Muscle layer of colon (tissue), 2 donors: ENCODE data around the gene MCTP2.

Source experiments
- H3K27ac ChIP-seq: one replicate; pipeline ENCODE4 v1.7.0; 2013; ENCODE audit warnings: low read depth, mild to moderate bottlenecking, low read length, moderate library complexity
- H3K27me3 ChIP-seq, 2 donors: one replicate each; pipeline ENCODE4 v1.7.0; 2013; ENCODE audit warnings: low read length in 2 of 2, mild to moderate bottlenecking in 2 of 2; ENCODE audit not compliant: insufficient read depth in 2 of 2, control insufficient read depth in 1 of 2
- H3K36me3 ChIP-seq: one replicate; pipeline ENCODE4 v1.7.0; 2013; ENCODE audit warnings: mild to moderate bottlenecking, low read length; ENCODE audit not compliant: insufficient read depth
- H3K4me1 ChIP-seq: one replicate; pipeline ENCODE4 v1.7.0; 2013; ENCODE audit warnings: mild to moderate bottlenecking, low read length; ENCODE audit not compliant: insufficient read depth
- H3K4me3 ChIP-seq, 2 donors: one replicate each; pipeline ENCODE4 v1.7.0; 2013; ENCODE audit warnings: low read length in 2 of 2, low read depth in 1 of 2, mild to moderate bottlenecking in 1 of 2, moderate library complexity in 1 of 2
- H3K9ac ChIP-seq: one replicate; pipeline ENCODE4 v1.7.0; 2013; ENCODE audit warnings: low read length
- H3K9me3 ChIP-seq: one replicate; pipeline ENCODE4 v1.7.0; 2013; ENCODE audit warnings: mild to moderate bottlenecking, low read length
- donor health status: abdominal sarcoma.
- donor health status: Adenocarcinoma of cecum.

Gene MCTP2

DNA sequence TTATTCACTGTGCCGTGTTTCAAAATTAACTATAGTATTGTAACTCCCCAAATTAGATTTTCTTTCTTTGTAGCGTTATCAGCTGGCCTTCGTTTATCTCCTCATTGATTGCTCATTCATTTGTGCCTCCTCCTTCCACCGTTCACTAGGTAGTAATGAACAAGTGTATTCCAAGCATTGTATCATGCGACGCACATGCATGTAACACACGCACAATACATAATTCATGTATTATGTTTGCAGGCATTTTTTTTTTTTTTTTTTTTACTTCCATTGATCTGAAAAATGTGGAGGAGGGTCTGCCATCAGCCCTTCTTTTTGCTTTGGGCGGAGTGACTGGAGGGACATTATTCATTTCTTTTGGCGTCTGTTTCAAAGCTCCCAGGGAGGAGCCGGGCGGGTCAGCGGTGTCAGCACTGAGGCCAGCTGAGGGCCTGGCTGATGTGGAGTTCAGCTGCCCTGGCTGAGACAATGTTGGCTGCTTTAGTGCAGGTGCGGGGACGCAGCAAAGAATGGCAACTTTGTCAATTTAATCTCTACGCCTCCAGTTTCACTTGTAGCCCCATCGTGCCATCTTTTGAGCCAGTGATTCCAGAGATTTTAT, 107.0 kb downstream of the MCTP2 start:
- Histone ChIP-seq H3K4me1 (no peaks in the 10 kb centered on the region), H3K36me3 (no peaks in the 10 kb centered on the region), H3K9me3 (no peaks in the 10 kb centered on the region), H3K27ac (no peak overlapping the region), H3K27me3 (no peaks in the 10 kb centered on the region), H3K9ac (no peak overlapping the region), H3K4me3 (no peak overlapping the region)

- H3K36me3 ChIP-seq: no peaks in the 10 kb centered on the region
- H3K27me3 ChIP-seq: no peaks in the 10 kb centered on the region
- H3K4me1 ChIP-seq: peaks cover 7% of the 10 kb centered on the region
- no peak overlapping the region for H3K9ac ChIP-seq
- H3K9me3 ChIP-seq: no peaks in the 10 kb centered on the region
- H3K4me3 ChIP-seq: no peak overlapping the region
- H3K27ac ChIP-seq: no peak overlapping the region
Observed at GRCh38 chr15:94346282-94346681, 114.9 kb downstream of the MCTP2 start.

- Histone ChIP-seq H3K27ac (no peak overlapping the region), H3K9ac (no peak overlapping the region), H3K4me1 (peaks cover 10% of the 10 kb centered on the region), H3K4me3 (no peak overlapping the region), H3K9me3 (no peaks in the 10 kb centered on the region), H3K27me3 (no peaks in the 10 kb centered on the region), H3K36me3 (no peaks in the 10 kb centered on the region)
Observed at GRCh38 chr15:94348084-94348483, 116.7 kb downstream of the MCTP2 start.

DNA sequence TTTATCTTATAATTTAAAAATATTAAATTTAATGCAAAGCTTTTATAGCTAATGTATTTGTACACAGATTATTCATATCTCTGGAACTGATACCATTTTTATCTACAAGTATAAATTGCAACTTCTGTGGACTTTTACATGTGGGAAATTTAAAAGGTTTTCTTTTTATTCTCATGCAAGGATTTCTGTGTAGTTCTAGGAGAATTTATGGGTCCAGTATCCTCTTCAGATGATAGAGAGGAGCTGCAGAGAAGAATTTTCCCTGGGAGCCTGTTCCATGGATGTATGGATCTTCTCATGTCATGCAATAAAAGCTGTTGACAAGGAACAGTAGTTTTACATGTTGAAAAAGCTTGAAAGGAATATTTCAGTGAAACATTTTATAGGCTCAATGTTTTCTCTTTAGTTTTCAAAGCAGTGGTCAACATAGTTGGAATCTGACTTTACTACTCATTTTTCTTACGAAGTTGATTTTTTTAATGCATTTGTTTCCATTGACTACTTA, 119.7 kb downstream of the MCTP2 start:
- Histone ChIP-seq H3K4me1 (peaks cover 10% of the 10 kb centered on the region), H3K9ac (no peak overlapping the region), H3K27ac (no peak overlapping the region), H3K36me3 (no peaks in the 10 kb centered on the region), H3K9me3 (no peaks in the 10 kb centered on the region), H3K27me3 (no peaks in the 10 kb centered on the region), H3K4me3 (no peak overlapping the region)

- H3K36me3 ChIP-seq: no peaks in the 10 kb centered on the region
- H3K9ac ChIP-seq: no peak overlapping the region
- H3K4me3 ChIP-seq: no peak overlapping the region
- H3K27me3 ChIP-seq: no peaks in the 10 kb centered on the region
- peaks cover 6% of the 10 kb centered on the region for H3K4me1 ChIP-seq
- no peaks in the 10 kb centered on the region for H3K9me3 ChIP-seq
- no peak overlapping the region for H3K27ac ChIP-seq
Observed at GRCh38 chr15:94352636-94353487, 121.5 kb downstream of the MCTP2 start.

GRCh38 chr15:94353488-94353820, 122.1 kb downstream of the MCTP2 start:
- Histone ChIP-seq H3K27ac (no peak overlapping the region), H3K9me3 (no peaks in the 10 kb centered on the region), H3K36me3 (no peaks in the 10 kb centered on the region), H3K27me3 (no peaks in the 10 kb centered on the region), H3K9ac (no peak overlapping the region), H3K4me1 (peaks cover 6% of the 10 kb centered on the region), H3K4me3 (no peak overlapping the region)

DNA sequence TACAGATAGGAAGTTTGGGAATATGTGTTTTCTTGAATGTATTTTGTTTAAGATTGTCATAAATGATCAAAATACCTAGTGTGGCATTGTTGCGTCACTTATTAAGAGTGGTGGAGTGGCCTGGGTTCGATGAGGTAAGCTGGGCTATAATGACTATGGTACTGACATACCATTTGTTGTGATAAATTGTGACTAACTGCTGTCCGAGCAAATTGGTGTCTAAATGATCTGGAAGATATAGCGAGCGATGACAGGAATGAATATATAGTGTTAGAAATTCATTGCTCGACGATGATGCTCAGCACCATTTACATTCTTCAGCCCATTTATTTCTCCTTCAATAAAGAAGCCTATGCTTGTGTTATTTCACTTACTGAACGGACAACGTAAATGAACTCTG, 123.3 kb downstream of the MCTP2 start:
- H3K4me3 ChIP-seq: no peak overlapping the region
- no peaks in the 10 kb centered on the region for H3K36me3 ChIP-seq
- H3K27me3 ChIP-seq: no peaks in the 10 kb centered on the region
- H3K9ac ChIP-seq: no peak overlapping the region
- peaks cover 6% of the 10 kb centered on the region for H3K4me1 ChIP-seq
- H3K9me3 ChIP-seq: no peaks in the 10 kb centered on the region
- no peak overlapping the region for H3K27ac ChIP-seq

GRCh38 chr15:94359716-94360115, 128.4 kb downstream of the MCTP2 start:
- no peak overlapping the region for H3K9ac ChIP-seq
- no peak overlapping the region for H3K27ac ChIP-seq
- no peaks in the 10 kb centered on the region for H3K36me3 ChIP-seq
- H3K9me3 ChIP-seq: no peaks in the 10 kb centered on the region
- H3K4me1 ChIP-seq: no peaks in the 10 kb centered on the region
- no peaks in the 10 kb centered on the region for H3K27me3 ChIP-seq
- no peak overlapping the region for H3K4me3 ChIP-seq

DNA sequence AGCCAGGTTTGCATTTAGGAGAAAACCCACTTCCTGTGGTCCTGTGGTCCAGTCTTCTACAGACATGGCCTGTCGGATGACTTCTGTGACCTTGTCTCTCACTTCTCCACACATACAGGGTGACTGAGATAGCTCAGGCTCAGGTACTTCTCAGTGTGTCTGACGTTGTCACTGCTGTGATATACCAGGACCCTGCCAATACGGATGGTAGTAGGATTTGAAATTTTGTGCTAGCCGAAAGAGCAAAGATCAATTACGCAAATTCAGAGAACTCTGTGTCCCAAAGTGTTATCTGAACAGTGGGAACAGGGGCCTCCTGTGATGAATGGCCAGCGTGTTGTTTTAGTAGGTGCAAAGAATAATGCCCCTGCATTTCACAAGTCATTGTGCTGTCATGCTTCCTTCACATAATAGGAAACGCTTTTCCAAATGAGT, 128.9 kb downstream of the MCTP2 start:
- H3K9me3 ChIP-seq: no peaks in the 10 kb centered on the region
- H3K9ac ChIP-seq: no peak overlapping the region
- no peaks in the 10 kb centered on the region for H3K27me3 ChIP-seq
- H3K36me3 ChIP-seq: no peaks in the 10 kb centered on the region
- no peak overlapping the region for H3K27ac ChIP-seq
- H3K4me1 ChIP-seq: no peaks in the 10 kb centered on the region
- H3K4me3 ChIP-seq: no peak overlapping the region

- Histone ChIP-seq H3K36me3 (no peaks in the 10 kb centered on the region), H3K9me3 (no peaks in the 10 kb centered on the region), H3K4me1 (no peaks in the 10 kb centered on the region), H3K27ac (no peak overlapping the region), H3K9ac (no peak overlapping the region), H3K27me3 (no peaks in the 10 kb centered on the region), H3K4me3 (no peak overlapping the region)
Observed at GRCh38 chr15:94362385-94363092, 131.2 kb downstream of the MCTP2 start.

- Histone ChIP-seq H3K4me1 (no peaks in the 10 kb centered on the region), H3K27me3 (no peaks in the 10 kb centered on the region), H3K36me3 (no peaks in the 10 kb centered on the region), H3K9me3 (no peaks in the 10 kb centered on the region), H3K9ac (no peak overlapping the region), H3K4me3 (no peak overlapping the region), H3K27ac (no peak overlapping the region)
Observed at GRCh38 chr15:94363382-94363781, 132.0 kb downstream of the MCTP2 start.
